NCI-H2196 treated with DMSO at 0.1 percent for 48 hours (cell line): ENCODE results near the gene EEIG1.

Experiments used
- DNase-seq: peaks from one replicate; lab custom pipeline; 2025; ENCODE audit not compliant: unreplicated experiment; lab: John Stamatoyannopoulos, UW

The EEIG1 gene

GRCh38 chr9:128001779-128002298, 21.1 kb upstream of the EEIG1 start:
- no peak for DNase-seq

- no peak for DNase-seq
Measured at GRCh38 chr9:128001151-128001778, 20.5 kb upstream of the EEIG1 start.

- DNase-seq: no peak
Measured at GRCh38 chr9:127999461-127999860, 18.7 kb upstream of the EEIG1 start.

- no peak for DNase-seq
Measured at GRCh38 chr9:127993721-127994120, 12.9 kb upstream of the EEIG1 start.

- DNase-seq: no peak
Measured at GRCh38 chr9:127991757-127992274, 11.0 kb upstream of the EEIG1 start.

- DNase-seq: no peak
Measured at GRCh38 chr9:127991017-127991756, 10.4 kb upstream of the EEIG1 start.

GRCh38 chr9:127990554-127990953, 9.8 kb upstream of the EEIG1 start:
- DNase-seq: no peak

GRCh38 chr9:127989094-127989493, 8.3 kb upstream of the EEIG1 start:
- no peak for DNase-seq

- no peak for DNase-seq
Measured at GRCh38 chr9:127987103-127987614, 6.4 kb upstream of the EEIG1 start.

GRCh38 chr9:127985011-127985410, 4.2 kb upstream of the EEIG1 start:
- no peak for DNase-seq

- no peak for DNase-seq
Measured at GRCh38 chr9:127983847-127984289, 3.1 kb upstream of the EEIG1 start.

- DNase-seq: no peak
Measured at GRCh38 chr9:127982912-127983311, 2.1 kb upstream of the EEIG1 start.

- DNase-seq: no peak
Measured at GRCh38 chr9:127981559-127982121, 851 bp upstream of the EEIG1 start.

- DNase-seq: no peak
Measured at GRCh38 chr9:127980060-127980705, 606 bp downstream of the EEIG1 start.

- DNase-seq: no peak
Measured at GRCh38 chr9:127979333-127980059, 1.3 kb downstream of the EEIG1 start.

- DNase-seq: no peak
Measured at GRCh38 chr9:127979015-127979332, 1.8 kb downstream of the EEIG1 start.

- no peak for DNase-seq
Measured at GRCh38 chr9:127977884-127978647, 2.7 kb downstream of the EEIG1 start.

- no peak for DNase-seq
Measured at GRCh38 chr9:127977009-127977883, 3.5 kb downstream of the EEIG1 start.

GRCh38 chr9:127976498-127976897, 4.3 kb downstream of the EEIG1 start:
- peak; percentile 84 for DNase-seq
